ENCODE results near the gene FOSL1.
A peak's percentile ranks its signal among the peaks of the same experiment; 100 is the strongest.

The FOSL1 gene

DNA sequence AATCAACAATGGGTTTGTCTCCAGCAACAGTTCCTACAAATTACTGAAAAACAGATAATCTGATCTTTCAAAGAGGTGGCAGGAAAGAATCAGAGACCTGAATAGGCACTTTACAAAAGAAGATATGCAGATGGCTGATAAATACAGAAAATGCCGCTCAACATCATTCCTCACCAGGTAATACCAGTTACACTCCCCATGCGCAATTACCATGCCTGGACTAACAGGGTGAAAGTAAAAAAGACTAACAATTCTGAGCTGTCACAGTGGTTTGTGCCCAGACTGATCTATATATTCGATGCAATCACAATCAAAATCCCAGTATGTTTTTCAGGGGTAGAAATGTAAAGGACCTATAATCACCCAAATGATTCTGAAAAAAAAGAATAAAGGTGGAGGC, 56.4 kb downstream of the FOSL1 start:
- Histone ChIP-seq H2BK12ac (ENCODE audit: low read length) (no peak overlapping the region), H4K91ac (ENCODE audit: low read depth, low read length) (no peak overlapping the region), H2BK5ac (ENCODE audit: low read depth, low read length, poor library complexity) (no peak overlapping the region), H3K79me1 (ENCODE audit: low read length) (no peaks in the 10 kb centered on the region), H3K79me2 (ENCODE audit: control insufficient read depth, insufficient read depth, low read length, poor library complexity) (no peaks in the 10 kb centered on the region), H3K9me3 (ENCODE audit: insufficient read depth, low read depth, low read length) (no peaks in the 10 kb centered on the region), H3K36me3 (ENCODE audit: control insufficient read depth in 1 of 2, insufficient read depth in 2 of 2, low read length in 2 of 2) (no peaks in the 10 kb centered on the region), H4K12ac (ENCODE audit: low read depth, low read length) (no peak overlapping the region), H3K9ac (ENCODE audit: low read length) (no peak overlapping the region), H3K18ac (ENCODE audit: low read length) (no peak overlapping the region), H3K27me3 (ENCODE audit: insufficient read depth, low read length) (no peaks in the 10 kb centered on the region), H3K14ac (ENCODE audit: low read length) (no peak overlapping the region), H2AFZ (ENCODE audit: insufficient read depth, low read length, poor library complexity) (no peak overlapping the region), H3K27ac (ENCODE audit: low read depth, low read length) (no peak overlapping the region), H2BK120ac (ENCODE audit: insufficient read depth, low read length, poor library complexity) (no peak overlapping the region), H3K4me2 (ENCODE audit: low read length) (no peak overlapping the region), H3K4ac (ENCODE audit: low read depth, low read length) (no peak overlapping the region), H3K4me3 (ENCODE audit: low read depth, low read length) (no peak overlapping the region), H2AK5ac (ENCODE audit: low read length) (no peak overlapping the region), H3K4me1 (ENCODE audit: control insufficient read depth in 1 of 2, insufficient read depth in 2 of 2, low read length in 2 of 2) (no peaks in the 10 kb centered on the region), H4K8ac (ENCODE audit: low read depth, low read length) (no peak overlapping the region), H3K23ac (ENCODE audit: low read length) (no peak overlapping the region)
- WGBS (ENCODE audit: extremely low coverage, insufficient coverage, insufficient read length), result no CpG with 5 or more reads among the region's 3 CpGs
- peak; percentile 88 to 96 for DNase-seq

DNA sequence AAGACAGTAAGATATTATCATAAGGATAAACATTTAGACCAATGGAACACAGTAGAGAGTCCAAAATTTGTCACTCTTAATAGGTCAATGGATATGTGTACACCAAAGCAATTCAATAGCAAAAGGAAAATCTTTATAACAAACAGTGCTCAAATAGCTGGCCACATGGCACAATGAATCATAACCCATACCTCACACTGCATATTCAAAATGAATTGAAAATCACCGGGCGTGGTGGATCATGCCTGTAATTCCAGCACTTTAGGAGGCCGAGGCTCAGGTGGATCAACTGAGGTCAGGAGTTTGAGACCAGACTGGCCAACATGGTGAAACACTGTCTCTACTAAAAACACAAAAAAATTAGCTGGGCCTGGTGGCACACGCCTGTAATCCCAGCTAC, 58.0 kb downstream of the FOSL1 start:
- Histone ChIP-seq H3K9me3 (ENCODE audit: insufficient read depth, low read depth, low read length) (no peaks in the 10 kb centered on the region), H3K9ac (ENCODE audit: low read length) (no peak overlapping the region), H4K12ac (ENCODE audit: low read depth, low read length) (no peak overlapping the region), H3K18ac (ENCODE audit: low read length) (no peak overlapping the region), H3K4me1 (ENCODE audit: control insufficient read depth in 1 of 2, insufficient read depth in 2 of 2, low read length in 2 of 2) (no peaks in the 10 kb centered on the region), H3K23ac (ENCODE audit: low read length) (no peak overlapping the region), H3K4me2 (ENCODE audit: low read length) (no peak overlapping the region), H2AK5ac (ENCODE audit: low read length) (no peak overlapping the region), H3K79me1 (ENCODE audit: low read length) (no peaks in the 10 kb centered on the region), H3K4me3 (ENCODE audit: low read depth, low read length) (no peak overlapping the region), H2BK12ac (ENCODE audit: low read length) (no peak overlapping the region), H2BK5ac (ENCODE audit: low read depth, low read length, poor library complexity) (no peak overlapping the region), H2AFZ (ENCODE audit: insufficient read depth, low read length, poor library complexity) (no peak overlapping the region), H3K14ac (ENCODE audit: low read length) (no peak overlapping the region), H2BK120ac (ENCODE audit: insufficient read depth, low read length, poor library complexity) (no peak overlapping the region), H3K79me2 (ENCODE audit: control insufficient read depth, insufficient read depth, low read length, poor library complexity) (no peaks in the 10 kb centered on the region), H3K27ac (ENCODE audit: low read depth, low read length) (no peak overlapping the region), H3K36me3 (ENCODE audit: control insufficient read depth in 1 of 2, insufficient read depth in 2 of 2, low read length in 2 of 2) (no peaks in the 10 kb centered on the region), H3K27me3 (ENCODE audit: insufficient read depth, low read length) (no peaks in the 10 kb centered on the region), H3K4ac (ENCODE audit: low read depth, low read length) (no peak overlapping the region), H4K8ac (ENCODE audit: low read depth, low read length) (no peak overlapping the region), H4K91ac (ENCODE audit: low read depth, low read length) (no peak overlapping the region)
- WGBS (ENCODE audit: extremely low coverage, insufficient coverage, insufficient read length), result no CpG with 5 or more reads among the region's 4 CpGs
- peak; percentile 62 to 71 for DNase-seq

Data from trophoblast cell (in vitro differentiated cells and primary cell).